Measurements from ENCODE around the gene CHMP2A.

The CHMP2A gene

GRCh38 chr19:58558066-58558622, 3.2 kb upstream of the CHMP2A start, which contains the start of gene UBE2M (continued):
- TF ChIP-seq ZNF596 (tag by site-specific recombination; IDR thresholded peaks at IDR 0.05) (no peak), ZNF704 (tag by site-specific recombination; IDR thresholded peaks at IDR 0.05) (no peak), ZNF121 (tag by site-specific recombination; IDR thresholded peaks at IDR 0.05) (no peak), ZNF174 (tag by site-specific recombination; IDR thresholded peaks at IDR 0.05) (no peak), ZNF211 (tag by site-specific recombination; IDR thresholded peaks at IDR 0.05; ENCODE audit: low read depth) (no peak), ZBTB44 (tag by site-specific recombination; IDR thresholded peaks at IDR 0.05) (no peak), ZNF16 (tag by site-specific recombination; IDR thresholded peaks at IDR 0.05; ENCODE audit: low read depth) (no peak), KLF8 (tag by site-specific recombination; IDR thresholded peaks at IDR 0.05) (peak; percentile 29; the same call in 1 of the 2 replicates), ZNF292 (tag by site-specific recombination; IDR thresholded peaks at IDR 0.05; ENCODE audit: borderline replicate concordance, low read depth) (no peak), GFI1B (tag by site-specific recombination; IDR thresholded peaks at IDR 0.05) (peak; percentile 43; the same call in 1 of the 2 replicates), HOXD13 (CRISPR knock-in tag; IDR thresholded peaks at IDR 0.05; ENCODE audit: borderline replicate concordance) (no peak), ZNF549 (tag by site-specific recombination; IDR thresholded peaks at IDR 0.05) (no peak), ZNF571 (tag by site-specific recombination; IDR thresholded peaks at IDR 0.05) (no peak), ZNF548 (tag by site-specific recombination; IDR thresholded peaks at IDR 0.05) (no peak), ZNF513 (tag by site-specific recombination; IDR thresholded peaks at IDR 0.05) (no peak), ZNF423 (tag by site-specific recombination; IDR thresholded peaks at IDR 0.05) (no peak), GLI2 (tag by site-specific recombination; IDR thresholded peaks at IDR 0.05; ENCODE audit: borderline replicate concordance, low read depth) (no peak), ZNF48 (tag by site-specific recombination; IDR thresholded peaks at IDR 0.05) (no peak), ZSCAN18 (tag by site-specific recombination; IDR thresholded peaks at IDR 0.05) (no peak), ZSCAN16 (tag by site-specific recombination; IDR thresholded peaks at IDR 0.05) (peak; percentile 38; the same call in 1 of the 2 replicates), ZNF624 (tag by site-specific recombination; IDR thresholded peaks at IDR 0.05) (no peak), ZNF10 (tag by site-specific recombination; IDR thresholded peaks at IDR 0.05) (no peak), HOXA7 (CRISPR knock-in tag; IDR thresholded peaks at IDR 0.05; ENCODE audit: borderline replicate concordance) (no peak), ZNF560 (tag by site-specific recombination; IDR thresholded peaks at IDR 0.05; ENCODE audit: borderline replicate concordance) (no peak), ZNF426 (tag by site-specific recombination; IDR thresholded peaks at IDR 0.05) (no peak)
- TF ChIP-seq, protein P1, sequence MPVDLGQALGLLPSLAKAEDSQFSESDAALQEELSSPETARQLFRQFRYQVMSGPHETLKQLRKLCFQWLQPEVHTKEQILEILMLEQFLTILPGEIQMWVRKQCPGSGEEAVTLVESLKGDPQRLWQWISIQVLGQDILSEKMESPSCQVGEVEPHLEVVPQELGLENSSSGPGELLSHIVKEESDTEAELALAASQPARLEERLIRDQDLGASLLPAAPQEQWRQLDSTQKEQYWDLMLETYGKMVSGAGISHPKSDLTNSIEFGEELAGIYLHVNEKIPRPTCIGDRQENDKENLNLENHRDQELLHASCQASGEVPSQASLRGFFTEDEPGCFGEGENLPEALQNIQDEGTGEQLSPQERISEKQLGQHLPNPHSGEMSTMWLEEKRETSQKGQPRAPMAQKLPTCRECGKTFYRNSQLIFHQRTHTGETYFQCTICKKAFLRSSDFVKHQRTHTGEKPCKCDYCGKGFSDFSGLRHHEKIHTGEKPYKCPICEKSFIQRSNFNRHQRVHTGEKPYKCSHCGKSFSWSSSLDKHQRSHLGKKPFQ (tag by site-specific recombination; IDR thresholded peaks at IDR 0.05): no peak
- TF ChIP-seq, protein P2, sequence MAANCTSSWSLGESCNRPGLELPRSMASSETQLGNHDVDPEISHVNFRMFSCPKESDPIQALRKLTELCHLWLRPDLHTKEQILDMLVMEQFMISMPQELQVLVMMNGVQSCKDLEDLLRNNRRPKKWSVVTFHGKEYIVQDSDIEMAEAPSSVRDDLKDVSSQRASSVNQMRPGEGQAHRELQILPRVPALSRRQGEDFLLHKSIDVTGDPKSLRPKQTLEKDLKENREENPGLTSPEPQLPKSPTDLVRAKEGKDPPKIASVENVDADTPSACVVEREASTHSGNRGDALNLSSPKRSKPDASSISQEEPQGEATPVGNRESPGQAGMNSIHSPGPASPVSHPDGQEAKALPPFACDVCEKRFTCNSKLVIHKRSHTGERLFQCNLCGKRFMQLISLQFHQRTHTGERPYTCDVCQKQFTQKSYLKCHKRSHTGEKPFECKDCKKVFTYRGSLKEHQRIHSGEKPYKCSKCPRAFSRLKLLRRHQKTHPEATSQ (tag by site-specific recombination; IDR thresholded peaks at IDR 0.05): no peak
- TF ChIP-seq, protein P3, sequence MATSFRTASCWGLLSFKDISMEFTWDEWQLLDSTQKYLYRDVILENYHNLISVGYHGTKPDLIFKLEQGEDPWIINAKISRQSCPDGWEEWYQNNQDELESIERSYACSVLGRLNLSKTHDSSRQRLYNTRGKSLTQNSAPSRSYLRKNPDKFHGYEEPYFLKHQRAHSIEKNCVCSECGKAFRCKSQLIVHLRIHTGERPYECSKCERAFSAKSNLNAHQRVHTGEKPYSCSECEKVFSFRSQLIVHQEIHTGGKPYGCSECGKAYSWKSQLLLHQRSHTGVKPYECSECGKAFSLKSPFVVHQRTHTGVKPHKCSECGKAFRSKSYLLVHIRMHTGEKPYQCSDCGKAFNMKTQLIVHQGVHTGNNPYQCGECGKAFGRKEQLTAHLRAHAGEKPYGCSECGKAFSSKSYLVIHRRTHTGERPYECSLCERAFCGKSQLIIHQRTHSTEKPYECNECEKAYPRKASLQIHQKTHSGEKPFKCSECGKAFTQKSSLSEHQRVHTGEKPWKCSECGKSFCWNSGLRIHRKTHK (tag by site-specific recombination; IDR thresholded peaks at IDR 0.05): no peak
- TF ChIP-seq, protein P4, sequence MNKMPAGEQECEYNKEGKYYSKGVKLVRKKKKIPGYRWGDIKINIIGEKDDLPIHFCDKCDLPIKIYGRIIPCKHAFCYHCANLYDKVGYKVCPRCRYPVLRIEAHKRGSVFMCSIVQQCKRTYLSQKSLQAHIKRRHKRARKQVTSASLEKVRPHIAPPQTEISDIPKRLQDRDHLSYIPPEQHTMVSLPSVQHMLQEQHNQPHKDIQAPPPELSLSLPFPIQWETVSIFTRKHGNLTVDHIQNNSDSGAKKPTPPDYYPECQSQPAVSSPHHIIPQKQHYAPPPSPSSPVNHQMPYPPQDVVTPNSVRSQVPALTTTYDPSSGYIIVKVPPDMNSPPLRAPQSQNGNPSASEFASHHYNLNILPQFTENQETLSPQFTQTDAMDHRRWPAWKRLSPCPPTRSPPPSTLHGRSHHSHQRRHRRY (tag by site-specific recombination; IDR thresholded peaks at IDR 0.05): no peak
